Right lung (tissue), 5 donors: ENCODE data around the gene TBX4. TPM values are rescaled to one million over a fixed set of nuclear protein-coding genes. Genes with fewer than 3 reads are reported as not detected.
"Not testable (repeated sequence)": the region's sequence is repeated elsewhere in the genome, so short reads cannot be mapped to it uniquely, and the experiment has no call there.

Experiments used
- DNase-seq, 2 donors: peaks; one replicate each; pipeline ENCODE4 v3.0.0-alpha.2; 2013
- polyA plus RNA-seq, 5 donors: library from polyadenylated mRNA; unstranded; fragments of 120-200 nt; gene quantifications; one replicate each; pipeline versions ENCODE4 v1.2.1 to v1.2.3, GENCODE V29; 2013; ENCODE audit warnings: inconsistent platforms in 1 of 5, low replicate concordance in 1 of 5; ENCODE audit not compliant: insufficient read length in 5 of 5, insufficient read depth in 1 of 5

Gene TBX4
- polyA plus RNA-seq, 5 donors, result 152 to 204 (median 165) TPM

GRCh38 chr17:61519139-61519538 lies 66.9 kb downstream of the TBX4 start:
- DNase-seq, result no peak

- DNase-seq, result no peak
Observed at GRCh38 chr17:61519754-61520440, 67.7 kb downstream of the TBX4 start.

- no peak for DNase-seq
Observed at GRCh38 chr17:61520897-61521296, 68.7 kb downstream of the TBX4 start.

GRCh38 chr17:61522088-61522487 lies 69.9 kb downstream of the TBX4 start:
- DNase-seq, result no peak

GRCh38 chr17:61524319-61524718 lies 72.1 kb downstream of the TBX4 start:
- no peak for DNase-seq

GRCh38 chr17:61527441-61527840 lies 75.2 kb downstream of the TBX4 start:
- not testable (repeated sequence) for DNase-seq

- DNase-seq, result no peak
Observed at GRCh38 chr17:61528171-61528570, 75.9 kb downstream of the TBX4 start.

GRCh38 chr17:61531223-61531622 lies 79.0 kb downstream of the TBX4 start:
- no peak for DNase-seq

- DNase-seq, result no peak
Observed at GRCh38 chr17:61532826-61533225, 80.6 kb downstream of the TBX4 start.

GRCh38 chr17:61533797-61534196 lies 81.6 kb downstream of the TBX4 start:
- no peak for DNase-seq

- DNase-seq, result no peak
Observed at GRCh38 chr17:61534414-61534813, 82.2 kb downstream of the TBX4 start.

Other genes starting within 250 kb of the TBX4 start
- gene TBX2, start 52.6 kb upstream of the TBX4 start, polyA plus RNA-seq, result 100 to 1,000 TPM; 132 to 258 (median 183) TPM
- 1 to 10 TPM; 2.0 to 2.9 (median 2.1) TPM for gene NACA2, start 138.8 kb downstream of the TBX4 start, polyA plus RNA-seq